ENCODE results near the gene GNG11. TPM values are rescaled to one million over a fixed set of nuclear protein-coding genes. Genes with fewer than 3 reads are reported as not detected.
"Not testable (repeated sequence)": the region's sequence is repeated elsewhere in the genome, so short reads cannot be mapped to it uniquely, and the experiment has no call there.

Gene GNG11
- total RNA-seq, 3 donors from 2014 or later (not counting 1 experiment from before 2014, with no cell fraction given), result 0.57 to 4.0 (median 1.5) TPM

DNA sequence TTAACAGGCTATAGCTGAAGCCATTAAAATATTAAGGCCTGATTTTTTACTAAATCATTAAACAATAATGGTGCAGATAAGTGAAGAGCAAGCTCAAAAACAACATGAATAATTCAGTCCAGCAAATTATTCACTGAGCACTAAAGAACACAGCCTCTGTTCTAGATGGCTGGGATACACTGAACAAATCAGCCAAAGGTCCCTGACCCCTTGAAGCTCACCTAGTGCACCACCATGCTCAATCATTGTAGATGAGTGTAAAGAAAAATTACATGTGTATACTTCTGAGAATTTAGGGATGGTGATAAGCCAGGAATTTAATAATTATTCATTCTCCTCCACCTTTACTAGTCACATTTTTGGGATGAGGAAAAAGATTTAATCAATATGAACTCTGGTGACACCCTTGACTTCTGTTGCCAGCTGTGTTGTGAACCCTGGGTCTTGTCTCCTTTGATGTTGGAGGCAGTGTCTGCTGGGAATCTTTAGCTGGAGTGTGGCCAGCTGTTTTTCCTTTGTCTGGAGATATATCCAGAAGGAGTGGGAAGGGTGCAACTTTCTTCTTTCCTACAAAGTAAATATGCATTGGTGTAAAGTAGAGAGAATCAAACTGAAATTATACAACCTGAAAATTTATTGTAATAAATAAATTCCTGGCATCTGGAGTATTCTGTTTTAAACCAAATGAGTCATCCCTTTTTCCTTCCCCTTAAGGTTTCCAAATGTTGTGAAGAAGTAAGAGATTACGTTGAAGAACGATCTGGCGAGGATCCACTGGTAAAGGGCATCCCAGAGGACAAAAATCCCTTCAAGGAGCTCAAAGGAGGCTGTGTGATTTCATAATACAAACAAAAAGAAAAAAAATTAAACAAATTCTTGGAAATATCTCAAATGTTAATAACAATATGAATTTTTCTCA, 11.2 kb upstream of the GNG11 start:
- intact Hi-C loops (cut with micrococcal nuclease), result no loop called here

DNA sequence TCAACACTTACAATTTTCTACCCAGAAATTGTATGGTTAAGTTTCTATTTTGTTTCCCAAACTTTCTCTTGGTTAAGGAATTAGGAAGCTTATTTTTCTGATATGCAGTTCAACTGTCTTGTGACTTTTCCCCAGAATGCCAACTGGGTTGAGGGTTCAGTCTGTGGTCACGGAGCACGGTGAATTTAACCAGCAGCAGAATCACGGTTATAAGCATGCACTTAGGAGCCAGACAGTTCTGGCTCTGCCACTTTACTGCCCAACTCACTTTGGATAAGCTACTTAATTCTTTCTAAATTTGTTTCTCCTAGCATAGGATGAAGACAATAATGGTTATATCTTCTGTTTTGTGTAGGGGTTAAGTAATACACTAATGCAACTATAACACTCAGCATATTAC, 10.3 kb upstream of the GNG11 start:
- H3K9me3 Mint-ChIP-seq; ATAC-seq; H3K27ac ChIP-seq (ENCODE audit: low read length); H3K4me3 ChIP-seq (ENCODE audit: low read length); H3K4me1 Mint-ChIP-seq; H3K36me3 Mint-ChIP-seq; H3K27ac Mint-ChIP-seq; H3K36me3 ChIP-seq (ENCODE audit: control insufficient read depth, insufficient read depth, low read length); H3K9me3 ChIP-seq (ENCODE audit: control insufficient read depth, insufficient read depth, low read length); H3K4me3 Mint-ChIP-seq; DNase-seq; H3K4me1 ChIP-seq (ENCODE audit: control insufficient read depth, insufficient read depth, low read length); H3K27me3 ChIP-seq (ENCODE audit: control insufficient read depth, insufficient read depth, low read length); intact Hi-C loops (cut with micrococcal nuclease): not testable (repeated sequence)
- peaks cover 15 to 49% of the 10 kb centered on the region in 2 donors for H3K27me3 Mint-ChIP-seq (ENCODE audit: low read depth in 2 of 2)
- no CpG with 5 or more reads among the region's 3 CpGs for WGBS (ENCODE audit: insufficient coverage)

More for the DNA sequence above, 11.2 kb upstream of the GNG11 start:
- H3K4me1 ChIP-seq (ENCODE audit: control insufficient read depth, insufficient read depth, low read length), result no peaks in the 10 kb centered on the region
- ATAC-seq (no peak), DNase-seq (no peak)
- Mint-ChIP-seq H3K4me1 (no peaks in the 10 kb centered on the region), H3K27me3 (ENCODE audit: low read depth in 2 of 2) (peaks cover 15 to 48% of the 10 kb centered on the region in 2 donors), H3K36me3 (no peaks in the 10 kb centered on the region), H3K27ac (no peak overlapping the region), H3K4me3 (no peak overlapping the region), H3K9me3 (no peaks in the 10 kb centered on the region)
- TF ChIP-seq, protein P1, sequence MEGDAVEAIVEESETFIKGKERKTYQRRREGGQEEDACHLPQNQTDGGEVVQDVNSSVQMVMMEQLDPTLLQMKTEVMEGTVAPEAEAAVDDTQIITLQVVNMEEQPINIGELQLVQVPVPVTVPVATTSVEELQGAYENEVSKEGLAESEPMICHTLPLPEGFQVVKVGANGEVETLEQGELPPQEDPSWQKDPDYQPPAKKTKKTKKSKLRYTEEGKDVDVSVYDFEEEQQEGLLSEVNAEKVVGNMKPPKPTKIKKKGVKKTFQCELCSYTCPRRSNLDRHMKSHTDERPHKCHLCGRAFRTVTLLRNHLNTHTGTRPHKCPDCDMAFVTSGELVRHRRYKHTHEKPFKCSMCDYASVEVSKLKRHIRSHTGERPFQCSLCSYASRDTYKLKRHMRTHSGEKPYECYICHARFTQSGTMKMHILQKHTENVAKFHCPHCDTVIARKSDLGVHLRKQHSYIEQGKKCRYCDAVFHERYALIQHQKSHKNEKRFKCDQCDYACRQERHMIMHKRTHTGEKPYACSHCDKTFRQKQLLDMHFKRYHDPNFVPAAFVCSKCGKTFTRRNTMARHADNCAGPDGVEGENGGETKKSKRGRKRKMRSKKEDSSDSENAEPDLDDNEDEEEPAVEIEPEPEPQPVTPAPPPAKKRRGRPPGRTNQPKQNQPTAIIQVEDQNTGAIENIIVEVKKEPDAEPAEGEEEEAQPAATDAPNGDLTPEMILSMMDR (IDR thresholded peaks at IDR 0.05), result no peak
- H3K9me3 ChIP-seq (ENCODE audit: control insufficient read depth, insufficient read depth, low read length), result no peaks in the 10 kb centered on the region
- no peaks in the 10 kb centered on the region for H3K36me3 ChIP-seq (ENCODE audit: control insufficient read depth, insufficient read depth, low read length)
- H3K27me3 ChIP-seq (ENCODE audit: control insufficient read depth, insufficient read depth, low read length), result no peaks in the 10 kb centered on the region
- no peak overlapping the region for H3K4me3 ChIP-seq (ENCODE audit: low read length)
- no peak overlapping the region for H3K27ac ChIP-seq (ENCODE audit: low read length)
- WGBS (ENCODE audit: insufficient coverage), result 80% methylated on average over 2 of the region's 3 CpGs

DNA sequence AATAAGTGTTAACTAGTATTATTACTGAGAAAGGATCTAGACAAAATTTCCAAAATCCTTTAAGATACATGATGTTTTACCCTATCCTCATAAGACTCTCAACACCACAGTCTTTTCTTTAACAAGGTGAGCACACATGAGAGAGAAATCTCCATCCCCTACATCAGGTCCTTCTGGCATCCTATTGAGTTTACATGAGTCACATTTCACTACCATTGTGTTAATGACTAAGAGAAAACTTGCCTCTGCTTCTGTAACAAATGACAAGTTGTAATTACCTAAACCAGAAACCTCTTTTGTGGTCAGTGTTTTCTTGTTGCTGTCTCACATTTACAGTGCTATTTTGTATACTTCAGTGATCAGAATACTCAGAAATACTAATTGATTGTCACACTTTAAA, 9.9 kb upstream of the GNG11 start:
- H3K9me3 ChIP-seq (ENCODE audit: control insufficient read depth, insufficient read depth, low read length); intact Hi-C loops (cut with micrococcal nuclease); H3K4me1 ChIP-seq (ENCODE audit: control insufficient read depth, insufficient read depth, low read length); H3K27ac Mint-ChIP-seq; H3K27ac ChIP-seq (ENCODE audit: low read length); ATAC-seq; H3K9me3 Mint-ChIP-seq; H3K27me3 ChIP-seq (ENCODE audit: control insufficient read depth, insufficient read depth, low read length); H3K36me3 ChIP-seq (ENCODE audit: control insufficient read depth, insufficient read depth, low read length); H3K36me3 Mint-ChIP-seq; H3K4me1 Mint-ChIP-seq; H3K4me3 Mint-ChIP-seq; DNase-seq; H3K4me3 ChIP-seq (ENCODE audit: low read length): not testable (repeated sequence)
- peaks cover 19 to 49% of the 10 kb centered on the region in 2 donors for H3K27me3 Mint-ChIP-seq (ENCODE audit: low read depth in 2 of 2)

DNA sequence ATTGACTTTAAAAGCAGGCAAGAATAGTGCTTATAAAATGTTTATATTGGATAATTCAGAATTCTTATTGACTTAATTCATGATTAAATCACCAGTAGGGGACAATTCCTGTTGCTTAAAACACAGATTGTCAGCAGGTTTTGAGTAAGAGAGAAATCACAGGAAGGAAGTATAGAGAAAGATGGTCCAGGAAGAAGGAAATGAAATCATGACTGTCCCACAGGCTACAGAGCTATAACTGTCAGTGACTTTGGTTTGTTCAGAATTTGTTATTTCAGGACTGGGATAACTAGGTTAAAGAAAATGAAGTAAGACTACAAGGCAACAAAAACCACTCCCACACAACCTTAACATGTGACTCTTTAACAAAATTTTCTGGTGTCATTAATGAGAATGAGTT, 8.3 kb upstream of the GNG11 start:
- H3K4me3 ChIP-seq (ENCODE audit: low read length), result no peak overlapping the region
- no peak overlapping the region for H3K27ac ChIP-seq (ENCODE audit: low read length)
- no peaks in the 10 kb centered on the region for H3K4me1 Mint-ChIP-seq
- H3K9me3 Mint-ChIP-seq, result no peaks in the 10 kb centered on the region
- TF ChIP-seq, protein P1 (IDR thresholded peaks at IDR 0.05), result no peak
- H3K4me1 ChIP-seq (ENCODE audit: control insufficient read depth, insufficient read depth, low read length), result no peaks in the 10 kb centered on the region
- ATAC-seq, result no peak
- peaks cover 2% of the 10 kb centered on the region for H3K27me3 ChIP-seq (ENCODE audit: control insufficient read depth, insufficient read depth, low read length)
- H3K36me3 ChIP-seq (ENCODE audit: control insufficient read depth, insufficient read depth, low read length), result no peaks in the 10 kb centered on the region
- H3K27me3 Mint-ChIP-seq (ENCODE audit: low read depth in 2 of 2), result peaks cover 25 to 47% of the 10 kb centered on the region in 2 donors
- H3K4me3 Mint-ChIP-seq, result no peak overlapping the region
- intact Hi-C loops (cut with micrococcal nuclease), result no loop called here
- no peaks in the 10 kb centered on the region for H3K9me3 ChIP-seq (ENCODE audit: control insufficient read depth, insufficient read depth, low read length)
- H3K27ac Mint-ChIP-seq, result no peak overlapping the region
- DNase-seq, result no peak
- H3K36me3 Mint-ChIP-seq, result no peaks in the 10 kb centered on the region
